Limb (tissue), 2 donors: ENCODE data around the gene SHD.

ENCODE experiments used
- DNase-seq, 2 donors: peaks; one replicate each; pipeline ENCODE4 v3.0.0-alpha.2; 2016; ENCODE audit errors: extremely low spot score in 2 of 2

SHD gene

DNA sequence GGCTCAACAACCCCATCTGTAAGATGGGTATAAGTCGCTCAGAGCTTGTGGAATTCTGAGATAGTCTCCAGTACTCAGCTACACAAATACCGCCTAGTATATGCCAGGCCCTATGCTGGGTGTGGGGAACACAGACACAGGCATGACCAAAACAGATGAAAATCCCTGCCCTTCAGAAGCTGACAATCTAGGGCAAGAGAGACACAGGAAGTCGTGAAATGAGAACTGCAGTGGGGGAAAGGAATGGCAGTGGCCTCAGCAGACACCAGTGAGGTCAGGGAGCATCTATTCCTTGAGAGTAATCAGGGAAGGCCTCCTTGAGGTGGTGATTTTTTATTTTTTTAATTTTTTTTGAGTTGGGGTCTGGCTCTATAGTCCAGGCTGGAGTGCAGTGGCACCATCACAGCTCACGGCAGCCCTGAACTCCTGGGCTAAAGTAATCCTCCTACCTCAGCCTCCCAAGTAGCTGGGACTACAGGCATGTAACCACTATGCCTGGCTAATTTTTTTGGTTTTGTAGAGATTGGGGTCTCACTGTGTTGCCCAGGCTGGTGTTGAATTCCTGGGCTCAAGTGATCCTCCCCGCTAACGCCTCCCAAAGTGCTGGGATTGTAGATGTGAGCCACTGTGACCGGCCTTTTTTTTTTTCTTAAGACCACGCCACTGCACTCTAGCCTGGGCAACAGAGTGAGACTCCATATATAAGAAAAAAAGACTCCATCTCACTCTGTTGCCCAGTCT lies 19.9 kb downstream of the SHD start:
- DNase-seq = no peak

DNA sequence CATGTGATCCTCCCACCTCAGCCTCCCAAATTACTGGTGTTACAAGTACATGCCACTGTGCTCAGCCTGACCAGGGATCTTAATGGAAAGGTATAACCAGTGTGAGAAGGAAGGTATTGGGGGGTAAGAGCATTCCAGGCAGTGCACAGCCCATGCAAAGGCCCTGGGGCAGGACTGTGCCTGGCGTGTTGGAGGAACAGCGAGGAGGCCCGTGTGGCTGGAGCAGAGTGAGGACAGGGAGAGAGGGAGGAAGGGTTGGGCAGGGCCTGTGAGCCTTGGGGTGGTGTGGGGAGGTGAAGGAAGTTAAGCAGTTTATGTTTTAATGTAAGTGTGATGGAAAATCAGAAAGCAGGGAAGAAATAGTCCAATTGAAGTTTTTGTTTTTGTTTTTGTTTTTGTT lies 21.5 kb downstream of the SHD start:
- DNase-seq = no peak

DNA sequence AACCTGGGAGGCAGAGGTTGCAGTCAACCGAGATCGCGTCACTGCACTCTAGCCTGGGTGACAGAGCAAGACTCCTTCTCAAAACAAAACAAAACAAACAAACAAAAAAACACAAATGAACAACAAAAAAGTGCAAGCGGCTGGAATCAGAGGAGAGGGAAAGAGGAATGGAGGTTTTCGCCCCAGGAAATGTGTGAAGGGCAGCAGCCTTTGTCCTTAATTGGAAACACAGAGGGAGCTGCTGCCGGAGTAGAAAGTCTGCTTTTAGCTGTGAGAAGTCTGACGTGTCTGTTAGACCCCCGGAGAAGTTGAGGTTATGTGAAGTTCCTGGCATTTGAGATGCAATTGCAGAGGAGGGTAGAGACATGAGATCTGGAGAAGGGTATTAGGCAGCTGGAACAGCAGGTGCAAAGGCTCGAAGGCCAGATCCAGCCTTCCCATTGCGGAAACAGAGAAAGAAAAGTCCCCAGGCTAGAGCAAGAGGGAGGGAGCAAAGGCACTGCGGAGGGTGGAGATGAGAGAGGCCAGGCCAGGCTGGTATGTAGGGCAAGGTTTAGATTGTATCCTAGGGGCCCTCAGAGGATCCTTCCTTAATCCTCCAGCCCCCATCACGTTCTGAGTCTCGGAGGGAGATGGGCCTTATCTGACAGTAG lies 22.6 kb downstream of the SHD start:
- DNase-seq = peak in 1 of 2 donors; percentile 41

DNA sequence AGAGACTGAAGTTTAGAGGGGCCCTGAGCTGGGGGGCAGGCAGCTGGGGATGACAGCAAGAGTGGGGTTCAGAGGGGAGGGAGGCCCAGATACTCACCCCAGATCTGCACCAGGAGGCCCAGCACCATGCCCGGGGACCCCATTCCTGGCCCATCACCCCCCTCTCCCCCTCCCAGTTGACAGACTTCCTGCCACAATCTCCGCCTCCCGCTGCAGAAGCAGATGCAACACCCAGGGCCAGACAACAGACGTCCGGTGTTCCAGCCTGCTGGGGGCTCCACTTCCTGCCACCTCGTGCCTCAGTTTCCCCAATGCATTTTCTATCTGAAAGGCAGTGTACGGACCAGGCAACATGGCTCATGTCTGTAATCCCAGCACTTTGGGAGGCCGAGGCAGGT lies 23.2 kb downstream of the SHD start, which contains the start of gene TMIGD2:
TSS of gene TMIGD2 (minus strand) at position 147 of the 398 bp plus-strand sequence. CDS start at position 143, 4 bp downstream.
- DNase-seq = no peak

DNA sequence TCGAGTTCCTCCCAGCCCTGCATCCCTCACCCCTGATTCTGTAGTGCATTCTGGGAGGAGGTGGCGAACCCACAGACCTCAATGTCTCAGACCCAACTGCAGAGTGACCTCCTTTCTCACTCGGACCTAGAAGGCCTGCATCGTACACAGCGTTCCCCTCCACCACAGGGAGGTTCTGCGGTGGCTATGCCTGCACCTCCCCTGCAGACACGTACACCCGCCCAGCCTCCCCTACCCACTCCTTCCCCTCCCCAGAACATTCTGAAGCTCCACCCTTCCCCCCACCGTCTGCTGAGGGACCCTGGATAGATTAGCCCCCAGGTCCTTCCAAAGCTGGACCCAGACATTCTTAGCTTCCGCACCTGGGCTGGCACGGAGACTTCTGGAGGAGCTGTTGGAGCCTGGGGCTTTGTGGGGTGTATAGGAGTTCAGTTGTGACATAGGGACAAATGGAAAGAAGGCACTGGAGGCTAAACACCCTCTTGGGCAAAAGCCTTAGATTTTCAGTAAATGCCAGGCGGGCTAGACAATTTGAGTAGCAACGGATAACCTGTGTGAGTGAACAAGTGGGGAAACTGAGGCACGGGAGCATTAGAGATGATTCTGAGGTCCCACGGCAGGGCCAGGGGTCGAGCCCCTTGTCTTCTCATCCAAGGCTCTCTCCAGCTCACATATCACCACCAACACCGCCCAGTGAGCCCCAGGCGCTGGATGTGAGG lies 24.9 kb downstream of the SHD start:
- no peak for DNase-seq

DNA sequence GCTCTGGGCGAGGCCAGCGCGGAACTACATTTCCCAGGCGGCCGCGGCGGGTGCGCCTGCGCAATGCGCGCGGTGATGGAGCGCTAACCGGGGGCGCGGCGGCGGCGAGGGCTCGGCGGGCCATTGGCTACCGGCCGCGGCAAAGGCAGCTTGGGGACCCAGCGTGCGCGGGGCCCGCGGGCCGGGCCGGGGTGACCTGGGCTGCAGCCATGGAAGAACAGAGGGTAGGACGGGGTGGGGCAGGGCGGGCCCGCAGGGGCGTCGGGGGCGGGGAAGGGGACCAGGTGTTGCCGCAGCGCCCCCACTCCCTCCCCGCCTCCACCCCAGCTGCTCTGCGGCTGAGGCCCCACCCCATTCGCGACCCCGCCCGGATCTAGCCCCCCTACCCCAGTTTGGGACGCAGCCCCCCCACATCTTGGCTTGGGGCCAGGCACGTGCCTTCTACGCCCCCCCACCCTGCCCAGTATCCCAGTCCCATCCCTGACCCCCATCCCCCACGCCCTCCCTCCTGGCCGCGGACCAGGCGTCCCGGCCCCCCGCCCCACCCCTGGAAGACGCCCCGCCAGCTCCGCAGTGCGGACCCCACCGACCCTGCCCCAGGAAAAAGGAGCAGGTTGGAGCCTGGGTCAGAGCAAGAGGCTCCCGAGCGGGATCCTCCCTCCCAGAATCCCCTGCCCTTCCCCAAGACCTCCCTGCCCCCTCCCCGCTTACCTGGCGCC lies 25.6 kb downstream of the SHD start, which contains the start of gene FSD1:
TSS of gene FSD1 (plus strand) at position 61 of the 719 bp plus-strand sequence. CDS start at position 210, 149 bp downstream.
- peak; percentile 21 to 87 for DNase-seq

DNA sequence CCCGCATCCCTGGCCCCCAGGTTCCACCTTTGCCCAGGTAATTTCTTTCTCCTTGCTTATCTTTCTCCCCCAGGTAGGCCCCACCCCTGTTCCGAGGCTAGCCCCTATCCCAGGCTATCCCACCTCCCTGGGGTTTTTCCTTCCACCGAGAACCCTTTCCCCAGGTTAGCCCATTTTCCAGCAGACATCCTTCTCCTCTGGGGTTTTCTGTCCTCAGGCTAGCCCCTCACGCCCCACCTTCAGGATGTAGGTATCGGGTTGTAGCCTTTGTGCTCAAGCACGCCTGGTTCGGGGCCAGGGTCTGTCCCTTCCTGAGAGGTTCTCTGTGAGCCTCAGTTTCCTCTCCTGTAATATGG lies 26.2 kb downstream of the SHD start:
- DNase-seq = no peak

DNA sequence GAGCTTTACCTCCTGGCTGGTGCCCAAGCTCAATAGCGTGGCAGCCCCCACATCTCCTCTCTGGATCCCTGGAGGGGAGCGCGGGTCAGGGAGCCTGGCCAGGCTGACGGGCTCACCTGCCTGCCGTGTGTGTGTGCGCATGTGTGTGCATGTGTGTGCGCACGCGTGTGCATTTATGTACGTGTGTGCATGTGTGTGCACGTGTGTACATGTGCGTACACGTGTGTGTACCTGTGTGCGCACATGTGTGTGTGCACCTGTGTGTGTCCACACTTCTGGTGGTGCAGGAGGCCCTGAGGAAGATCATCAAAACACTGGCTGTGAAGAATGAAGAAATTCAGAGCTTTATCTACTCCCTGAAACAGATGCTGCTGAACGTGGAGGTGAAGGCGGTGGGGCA lies 26.6 kb downstream of the SHD start:
- no peak for DNase-seq

DNA sequence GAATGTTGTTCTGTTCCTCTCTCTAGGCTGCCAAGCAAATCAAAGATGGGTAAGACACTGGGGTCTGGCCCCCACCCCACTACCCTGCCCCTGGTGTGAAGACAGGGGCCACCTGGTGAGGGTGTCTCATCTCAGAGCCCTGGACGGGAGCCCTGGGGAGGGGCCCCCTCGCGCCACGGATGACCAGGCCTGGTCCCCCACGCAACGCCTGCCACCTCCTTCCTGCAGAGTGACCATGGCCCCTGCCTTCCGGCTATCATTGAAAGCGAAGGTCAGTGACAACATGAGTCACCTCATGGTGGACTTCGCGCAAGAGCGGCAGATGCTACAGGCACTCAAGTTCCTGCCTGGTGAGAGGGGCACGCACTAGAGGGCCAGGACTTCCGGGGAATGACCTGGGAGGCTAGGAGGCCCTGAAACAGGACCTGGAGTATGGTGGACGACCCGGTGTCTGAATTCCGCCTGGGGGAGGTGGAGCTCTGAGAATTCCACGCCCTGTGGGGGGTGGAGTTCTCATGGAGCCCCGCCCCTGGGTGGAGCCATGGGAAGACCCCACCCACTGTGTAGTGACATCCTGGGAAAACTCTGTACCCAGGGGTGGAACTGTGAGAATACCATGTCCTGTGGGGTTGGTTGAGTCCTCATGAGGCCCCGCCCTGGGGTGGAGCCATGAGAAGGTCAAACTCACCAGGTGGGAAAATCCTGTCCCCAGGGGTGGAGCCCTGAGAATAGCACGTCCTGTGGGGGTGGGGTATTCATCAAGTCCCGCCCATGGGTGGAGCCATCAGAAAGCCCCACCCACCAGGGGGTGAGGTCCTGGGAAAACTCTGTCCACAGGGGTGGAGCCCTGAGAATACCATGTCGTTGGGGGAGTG lies 31.4 kb downstream of the SHD start:
- no peak for DNase-seq

DNA sequence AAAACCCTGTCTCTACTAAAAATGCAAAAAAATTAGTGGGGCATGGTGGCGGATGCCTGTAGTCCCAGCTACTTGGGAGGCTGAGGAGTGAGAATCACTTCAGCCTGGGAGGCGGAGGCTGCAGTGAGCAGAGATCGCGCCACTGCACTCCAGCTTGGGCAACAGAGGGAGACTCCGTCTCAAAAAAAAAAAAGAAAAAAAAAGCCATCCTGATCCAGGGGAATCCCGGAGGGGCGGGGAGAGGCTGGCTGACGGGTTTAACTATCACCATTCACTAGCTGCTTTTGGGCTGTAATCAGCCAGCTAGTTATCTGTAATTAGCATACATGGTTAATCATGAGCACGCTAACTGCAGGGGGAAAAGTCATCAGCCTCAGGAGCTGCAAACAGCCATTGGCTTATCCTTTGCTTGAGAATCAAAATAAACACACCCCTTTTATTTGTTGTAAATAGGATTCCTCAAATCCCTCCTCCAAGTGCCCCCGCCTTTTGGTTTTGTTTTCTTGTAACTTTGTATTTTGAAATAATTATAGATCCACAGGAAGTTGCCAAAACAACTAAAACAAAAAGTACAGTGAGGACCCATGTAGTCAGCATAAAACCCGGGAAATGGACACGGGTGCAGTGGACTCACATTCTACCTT lies 34.9 kb downstream of the SHD start:
- DNase-seq = no peak

DNA sequence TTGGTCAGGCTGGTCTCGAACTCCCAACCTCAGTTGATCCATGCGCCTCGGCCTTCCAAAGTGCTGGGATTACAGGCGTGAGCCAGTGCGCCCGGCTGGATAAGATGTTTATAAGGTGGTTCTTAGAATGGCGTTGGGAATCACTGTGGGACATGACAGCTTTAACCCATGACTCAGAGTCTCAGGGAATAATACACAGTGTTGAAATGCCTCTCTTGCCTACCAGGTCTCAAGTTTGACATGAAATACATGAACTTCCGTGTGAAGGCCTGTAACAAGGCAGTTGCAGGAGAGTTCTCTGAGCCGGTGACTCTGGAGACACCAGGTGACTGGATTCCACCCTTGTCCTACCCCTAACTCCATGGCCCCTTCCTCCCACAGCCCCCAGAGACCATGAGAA lies 37.9 kb downstream of the SHD start:
- no peak for DNase-seq

DNA sequence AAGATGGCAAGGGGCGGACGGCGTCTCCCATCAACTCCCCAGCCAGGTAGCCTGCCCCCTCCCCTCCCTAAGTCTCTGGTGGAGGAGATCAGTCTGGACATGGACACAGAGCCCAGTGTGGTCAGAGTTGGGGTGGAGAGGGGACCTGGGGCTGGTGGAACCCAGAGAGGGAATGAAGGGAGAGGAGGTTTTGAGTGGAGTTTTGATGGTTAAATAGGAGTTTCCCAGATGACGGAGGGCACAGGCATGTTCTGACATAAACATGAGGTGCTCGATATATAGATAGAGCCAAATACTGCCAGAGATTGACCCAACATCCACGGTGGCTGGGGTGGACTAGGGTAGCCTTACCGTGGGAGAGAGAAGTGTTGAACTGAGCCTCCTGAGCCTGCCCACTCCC lies 39.4 kb downstream of the SHD start:
- no peak for DNase-seq

DNA sequence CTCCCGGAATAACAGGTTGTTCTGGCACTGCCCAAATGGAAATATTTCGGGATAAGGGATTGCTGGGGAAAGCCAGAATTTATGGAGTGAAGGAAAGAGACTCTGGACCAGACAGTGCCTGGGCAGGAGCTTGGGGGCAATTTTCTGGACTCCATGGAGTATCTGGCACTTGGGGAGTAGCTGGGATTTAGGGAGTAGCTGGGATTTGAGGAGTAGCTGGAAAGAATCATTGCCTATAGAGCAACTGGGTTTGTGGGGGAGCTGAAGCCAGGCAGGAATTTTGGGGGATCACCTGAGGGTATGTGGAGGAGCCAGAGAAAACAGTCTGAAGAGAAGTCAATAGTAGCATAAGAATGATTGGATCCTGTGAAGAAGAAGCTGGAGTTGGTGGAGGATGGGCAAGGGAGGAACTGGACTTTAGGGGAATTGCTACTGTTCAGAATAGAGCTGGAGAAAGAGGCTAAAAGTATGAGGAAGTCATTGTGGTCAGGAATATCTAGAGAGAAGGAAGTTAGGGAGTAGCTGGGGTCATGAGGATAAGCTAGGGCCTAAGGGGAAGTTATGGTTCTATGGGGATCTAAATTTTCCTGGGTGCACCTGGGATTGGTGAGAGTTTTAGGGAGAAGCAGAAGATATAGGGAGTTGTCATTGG lies 40.1 kb downstream of the SHD start:
- no peak for DNase-seq

DNA sequence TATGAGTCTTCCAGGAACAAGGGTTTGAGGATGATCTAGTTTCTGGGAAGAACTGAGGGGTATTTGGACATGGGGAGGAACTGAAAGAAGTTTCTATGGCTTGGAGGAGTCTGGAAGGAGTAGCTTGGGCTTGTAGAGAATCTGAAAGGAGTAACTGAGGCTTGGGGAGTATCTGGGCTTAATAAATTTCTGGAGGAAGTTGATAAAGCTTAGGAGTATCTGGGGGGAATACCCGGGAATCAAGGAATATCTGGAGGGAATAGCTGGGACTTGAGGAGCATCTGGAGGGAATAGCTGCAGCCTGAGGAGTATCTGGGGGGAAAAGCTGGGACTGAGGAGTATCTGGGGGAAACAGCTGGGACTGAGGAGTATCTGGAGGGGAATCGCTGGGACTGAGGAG lies 41.4 kb downstream of the SHD start:
- DNase-seq = no peak

DNA sequence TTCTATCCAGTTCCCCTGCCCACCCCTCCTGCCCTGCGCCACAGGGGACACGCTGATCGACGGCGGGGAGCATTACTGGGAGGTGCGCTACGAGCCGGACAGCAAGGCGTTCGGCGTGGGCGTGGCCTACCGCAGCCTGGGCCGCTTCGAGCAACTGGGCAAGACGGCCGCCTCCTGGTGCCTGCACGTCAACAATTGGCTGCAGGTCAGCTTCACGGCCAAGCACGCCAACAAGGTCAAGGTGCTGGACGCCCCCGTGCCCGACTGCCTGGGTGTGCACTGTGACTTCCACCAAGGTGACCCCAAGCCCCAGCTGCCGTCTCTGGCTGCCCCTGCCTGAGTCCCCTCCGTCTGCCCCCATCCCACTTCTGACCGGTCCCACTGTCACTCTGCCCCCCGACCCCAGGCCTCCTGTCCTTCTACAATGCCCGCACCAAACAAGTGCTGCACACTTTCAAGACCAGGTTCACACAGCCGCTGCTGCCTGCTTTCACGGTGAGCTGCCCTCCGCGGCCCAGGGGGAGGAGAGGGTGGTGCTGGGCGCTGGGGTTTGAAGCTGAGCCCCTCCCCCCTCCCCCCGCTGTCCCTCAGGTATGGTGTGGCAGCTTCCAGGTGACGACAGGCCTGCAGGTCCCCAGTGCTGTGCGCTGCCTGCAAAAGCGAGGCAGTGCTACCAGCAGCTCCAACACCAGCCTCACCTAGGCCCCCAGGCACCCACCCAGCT lies 44.0 kb downstream of the SHD start:
- DNase-seq = no peak

DNA sequence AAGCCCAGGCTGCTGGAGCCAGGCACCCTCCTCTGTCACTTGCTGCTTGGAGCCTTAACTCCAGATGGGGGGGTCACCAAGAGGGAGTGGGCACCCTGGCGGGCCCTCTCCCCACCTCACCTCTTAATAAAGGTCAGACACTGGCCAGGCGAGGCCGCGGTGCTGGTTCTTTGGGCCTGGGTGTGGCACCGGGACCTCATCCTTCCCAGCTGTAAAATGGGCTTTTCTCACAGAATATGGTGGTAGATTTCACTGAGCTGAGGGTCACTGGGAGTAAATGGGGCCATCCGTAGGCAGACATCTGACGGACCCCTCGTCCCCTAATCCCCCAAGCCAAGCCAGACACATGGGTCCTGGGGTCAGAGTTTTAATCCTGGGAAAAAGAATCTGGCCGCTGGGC lies 44.6 kb downstream of the SHD start:
- no peak for DNase-seq

DNA sequence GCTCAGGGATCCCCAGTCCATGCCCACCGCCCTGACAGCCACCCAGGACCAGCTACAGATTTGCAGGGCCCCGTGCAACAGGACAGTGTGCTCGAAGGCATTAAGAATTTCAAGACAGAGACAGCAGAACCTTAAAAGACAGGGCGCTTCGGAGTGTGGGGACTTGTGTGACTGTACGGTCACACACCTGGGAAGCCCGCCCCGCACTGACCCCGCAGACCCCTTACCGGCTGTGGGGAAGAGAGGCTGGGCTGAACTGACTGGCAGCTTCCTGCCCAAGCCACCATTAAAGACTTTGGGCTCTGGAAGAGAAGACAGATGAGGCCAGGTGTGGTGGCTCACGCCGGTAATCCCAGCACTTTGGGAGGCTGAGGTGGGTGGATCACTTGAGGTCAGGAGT lies 45.2 kb downstream of the SHD start:
- DNase-seq = no peak

DNA sequence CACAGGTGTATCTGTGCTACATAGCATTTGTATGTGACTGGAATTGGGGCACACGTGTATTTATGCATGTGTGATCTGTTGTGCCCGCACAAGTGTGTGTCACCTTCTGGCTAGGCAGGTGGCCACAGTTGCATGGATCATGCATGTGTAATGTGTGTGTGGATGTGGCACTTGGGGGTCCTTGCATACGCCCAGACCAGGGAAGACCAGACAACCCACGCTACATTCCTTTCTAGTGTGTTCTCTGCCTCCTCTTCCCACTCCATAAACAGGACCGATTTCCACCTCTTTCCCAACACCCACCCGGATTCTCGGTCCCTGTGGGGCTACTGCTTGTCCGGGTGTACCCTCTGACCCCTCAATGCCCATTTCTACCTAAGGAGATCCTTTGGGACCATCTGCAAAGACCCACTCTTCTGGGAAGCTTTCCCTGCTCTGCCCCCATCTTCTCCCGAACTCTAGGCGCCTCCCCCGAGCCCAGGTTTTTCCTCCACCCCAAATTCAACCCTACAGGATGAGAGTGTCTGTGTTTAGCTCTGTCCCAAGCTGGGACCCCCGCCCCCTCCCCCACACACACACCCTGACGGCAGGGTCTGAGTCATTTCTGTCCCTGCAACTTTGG lies 47.3 kb downstream of the SHD start:
- DNase-seq = no peak

DNA sequence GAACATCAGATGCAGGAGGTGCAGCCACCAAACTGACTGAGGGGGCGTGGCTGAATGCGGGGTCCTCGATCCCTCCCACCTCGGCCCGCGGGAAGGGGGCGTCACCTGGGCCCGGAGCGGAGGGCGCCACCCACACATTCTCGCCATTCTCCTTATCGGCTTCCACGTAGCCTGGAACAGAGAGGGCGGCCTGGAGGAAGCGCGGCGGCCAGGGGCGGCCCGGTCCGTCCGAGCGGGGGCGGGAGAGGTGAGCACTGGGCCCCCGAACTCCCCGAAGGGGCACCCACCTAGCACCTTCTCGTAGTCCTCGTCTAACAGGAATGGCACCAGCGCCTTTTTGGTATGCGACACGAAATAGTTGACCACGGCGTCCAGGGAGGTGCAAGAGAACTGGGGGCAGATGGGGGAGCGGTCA lies 47.8 kb downstream of the SHD start:
- no peak for DNase-seq
